Measurements from ENCODE around the gene MOB3B. TPM values are rescaled to one million over a fixed set of nuclear protein-coding genes. Genes with fewer than 3 reads are reported as not detected.
A peak's percentile ranks its signal among the peaks of the same experiment; 100 is the strongest.

MOB3B gene
- total and polyA plus RNA-seq, 10 of the 15 experiments (the other 5 are each of a cell fraction or from before 2014, with no cell fraction given) = 0.44 to 2.7 (median 0.91) TPM

DNA sequence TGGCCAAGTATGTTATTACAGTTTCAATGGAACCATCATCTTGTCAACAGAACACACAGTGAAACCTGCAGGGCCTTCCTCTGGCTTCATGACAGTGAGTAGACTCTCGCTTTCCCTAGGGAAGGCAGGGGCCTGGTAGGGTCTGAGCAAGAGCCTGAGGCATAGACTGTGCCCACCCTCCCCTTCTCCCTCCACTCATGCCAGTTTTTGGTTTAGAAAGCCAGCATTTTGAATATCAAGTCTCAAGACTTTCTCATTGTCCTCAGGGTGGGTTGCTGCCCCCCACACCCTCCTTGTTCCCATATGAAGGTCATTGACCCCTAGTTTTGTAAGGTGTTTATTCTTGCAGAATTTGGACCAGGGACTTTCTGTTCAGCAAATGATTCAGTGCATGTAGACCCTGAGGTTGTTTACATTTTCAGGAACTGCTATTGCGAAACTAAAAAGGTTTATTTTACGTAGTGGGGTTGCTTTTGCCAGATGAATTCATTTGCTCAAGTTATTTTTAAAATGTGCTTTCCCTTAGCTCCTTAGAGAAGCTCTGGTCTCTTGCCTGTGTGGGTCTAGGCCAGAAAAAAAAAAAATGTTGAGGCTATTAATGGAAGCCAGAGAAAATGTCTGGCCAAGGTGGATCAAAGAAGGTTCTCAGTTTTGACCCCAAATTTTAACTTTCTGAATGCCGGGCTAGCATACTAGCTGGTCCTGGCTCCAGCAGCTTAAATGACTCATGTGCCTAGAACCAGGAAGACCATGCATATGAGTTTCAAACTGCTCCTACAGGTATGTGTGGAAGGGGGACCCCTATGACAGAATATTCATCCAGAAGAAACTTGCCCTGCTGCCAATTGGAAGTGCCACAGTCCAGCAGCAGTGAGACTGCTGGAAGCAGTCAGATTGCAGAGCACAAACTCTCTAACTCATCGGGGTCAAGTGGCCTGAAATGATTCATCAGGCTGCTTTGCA is 10.1 kb upstream of the MOB3B start (continued):
- TF ChIP-seq, protein P1, sequence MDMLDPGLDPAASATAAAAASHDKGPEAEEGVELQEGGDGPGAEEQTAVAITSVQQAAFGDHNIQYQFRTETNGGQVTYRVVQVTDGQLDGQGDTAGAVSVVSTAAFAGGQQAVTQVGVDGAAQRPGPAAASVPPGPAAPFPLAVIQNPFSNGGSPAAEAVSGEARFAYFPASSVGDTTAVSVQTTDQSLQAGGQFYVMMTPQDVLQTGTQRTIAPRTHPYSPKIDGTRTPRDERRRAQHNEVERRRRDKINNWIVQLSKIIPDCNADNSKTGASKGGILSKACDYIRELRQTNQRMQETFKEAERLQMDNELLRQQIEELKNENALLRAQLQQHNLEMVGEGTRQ (IDR thresholded peaks at IDR 0.05; ENCODE audit: borderline replicate concordance, low read depth, low read length) = no peak
- TF ChIP-seq LARP7 (IDR thresholded peaks at IDR 0.05) = no peak
- TF ChIP-seq, protein P2, sequence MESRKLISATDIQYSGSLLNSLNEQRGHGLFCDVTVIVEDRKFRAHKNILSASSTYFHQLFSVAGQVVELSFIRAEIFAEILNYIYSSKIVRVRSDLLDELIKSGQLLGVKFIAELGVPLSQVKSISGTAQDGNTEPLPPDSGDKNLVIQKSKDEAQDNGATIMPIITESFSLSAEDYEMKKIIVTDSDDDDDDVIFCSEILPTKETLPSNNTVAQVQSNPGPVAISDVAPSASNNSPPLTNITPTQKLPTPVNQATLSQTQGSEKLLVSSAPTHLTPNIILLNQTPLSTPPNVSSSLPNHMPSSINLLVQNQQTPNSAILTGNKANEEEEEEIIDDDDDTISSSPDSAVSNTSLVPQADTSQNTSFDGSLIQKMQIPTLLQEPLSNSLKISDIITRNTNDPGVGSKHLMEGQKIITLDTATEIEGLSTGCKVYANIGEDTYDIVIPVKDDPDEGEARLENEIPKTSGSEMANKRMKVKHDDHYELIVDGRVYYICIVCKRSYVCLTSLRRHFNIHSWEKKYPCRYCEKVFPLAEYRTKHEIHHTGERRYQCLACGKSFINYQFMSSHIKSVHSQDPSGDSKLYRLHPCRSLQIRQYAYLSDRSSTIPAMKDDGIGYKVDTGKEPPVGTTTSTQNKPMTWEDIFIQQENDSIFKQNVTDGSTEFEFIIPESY (IDR thresholded peaks at IDR 0.05) = no peak
- no peak for TF ChIP-seq PBX3 (IDR thresholded peaks at IDR 0.05; ENCODE audit: insufficient replicate concordance, low read depth, low read length)
- no peak for TF ChIP-seq BCLAF1 (IDR thresholded peaks at IDR 0.05)
- TF ChIP-seq SP1 (IDR thresholded peaks at IDR 0.05; ENCODE audit: low read depth, low read length) = no peak
- no peak for TF ChIP-seq CHD4 (IDR thresholded peaks at IDR 0.05)
- no peak for TF ChIP-seq PAX8 (IDR thresholded peaks at IDR 0.05)
- no peak for TF ChIP-seq ZNF274 (IDR thresholded peaks at IDR 0.05; ENCODE audit: insufficient read depth, insufficient read length)
- no peak for TF ChIP-seq KDM1A (IDR thresholded peaks at IDR 0.05; ENCODE audit: borderline replicate concordance)
- TF ChIP-seq NFXL1 (IDR thresholded peaks at IDR 0.05; ENCODE audit: borderline replicate concordance) = no peak
- TF ChIP-seq SREBF2 (IDR thresholded peaks at IDR 0.05; ENCODE audit: low read length) = no peak
- no peak for TF ChIP-seq GATAD2B (conservative IDR thresholded peaks at IDR 0.05; ENCODE audit: low read depth)
- TF ChIP-seq, protein P3, sequence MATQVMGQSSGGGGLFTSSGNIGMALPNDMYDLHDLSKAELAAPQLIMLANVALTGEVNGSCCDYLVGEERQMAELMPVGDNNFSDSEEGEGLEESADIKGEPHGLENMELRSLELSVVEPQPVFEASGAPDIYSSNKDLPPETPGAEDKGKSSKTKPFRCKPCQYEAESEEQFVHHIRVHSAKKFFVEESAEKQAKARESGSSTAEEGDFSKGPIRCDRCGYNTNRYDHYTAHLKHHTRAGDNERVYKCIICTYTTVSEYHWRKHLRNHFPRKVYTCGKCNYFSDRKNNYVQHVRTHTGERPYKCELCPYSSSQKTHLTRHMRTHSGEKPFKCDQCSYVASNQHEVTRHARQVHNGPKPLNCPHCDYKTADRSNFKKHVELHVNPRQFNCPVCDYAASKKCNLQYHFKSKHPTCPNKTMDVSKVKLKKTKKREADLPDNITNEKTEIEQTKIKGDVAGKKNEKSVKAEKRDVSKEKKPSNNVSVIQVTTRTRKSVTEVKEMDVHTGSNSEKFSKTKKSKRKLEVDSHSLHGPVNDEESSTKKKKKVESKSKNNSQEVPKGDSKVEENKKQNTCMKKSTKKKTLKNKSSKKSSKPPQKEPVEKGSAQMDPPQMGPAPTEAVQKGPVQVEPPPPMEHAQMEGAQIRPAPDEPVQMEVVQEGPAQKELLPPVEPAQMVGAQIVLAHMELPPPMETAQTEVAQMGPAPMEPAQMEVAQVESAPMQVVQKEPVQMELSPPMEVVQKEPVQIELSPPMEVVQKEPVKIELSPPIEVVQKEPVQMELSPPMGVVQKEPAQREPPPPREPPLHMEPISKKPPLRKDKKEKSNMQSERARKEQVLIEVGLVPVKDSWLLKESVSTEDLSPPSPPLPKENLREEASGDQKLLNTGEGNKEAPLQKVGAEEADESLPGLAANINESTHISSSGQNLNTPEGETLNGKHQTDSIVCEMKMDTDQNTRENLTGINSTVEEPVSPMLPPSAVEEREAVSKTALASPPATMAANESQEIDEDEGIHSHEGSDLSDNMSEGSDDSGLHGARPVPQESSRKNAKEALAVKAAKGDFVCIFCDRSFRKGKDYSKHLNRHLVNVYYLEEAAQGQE (IDR thresholded peaks at IDR 0.05; ENCODE audit: low read depth, low read length) = no peak
- no peak for TF ChIP-seq SIN3A (IDR thresholded peaks at IDR 0.05; ENCODE audit: low read depth, low read length)
- no peak for TF ChIP-seq ZSCAN29 (IDR thresholded peaks at IDR 0.05)
- 0 out of 4 replicates have a peak, but pooled peaks have one; percentile 9 to 42 for TF ChIP-seq EP300 (IDR thresholded peaks at IDR 0.05; ENCODE audit: borderline replicate concordance in 1 of 2, control insufficient read depth in 1 of 2, low read depth in 2 of 2, low read length in 2 of 2)

Data from GM12878 (cell line).